Left hindlimb (tissue), 1 donor: ENCODE results near the gene CREBL2.

Source experiments
- DNase-seq: peaks from one replicate; pipeline ENCODE4 v3.0.0-alpha.2; 2018

CREBL2 gene

GRCh38 chr12:12683136-12683697 lies 71.5 kb downstream of the CREBL2 start:
- no peak for DNase-seq

- no peak for DNase-seq
Observed at GRCh38 chr12:12683725-12684124, 72.0 kb downstream of the CREBL2 start.

GRCh38 chr12:12684375-12685106 lies 72.9 kb downstream of the CREBL2 start:
- DNase-seq, result peak; percentile 46

GRCh38 chr12:12685305-12685704 lies 73.6 kb downstream of the CREBL2 start:
- no peak for DNase-seq

GRCh38 chr12:12686472-12686871 lies 74.8 kb downstream of the CREBL2 start:
- DNase-seq, result no peak

- no peak for DNase-seq
Observed at GRCh38 chr12:12686925-12687324, 75.2 kb downstream of the CREBL2 start.

GRCh38 chr12:12689647-12690300 lies 78.1 kb downstream of the CREBL2 start:
- no peak for DNase-seq

- DNase-seq, result no peak
Observed at GRCh38 chr12:12691549-12691948, 79.9 kb downstream of the CREBL2 start.

- DNase-seq, result no peak
Observed at GRCh38 chr12:12693111-12693671, 81.5 kb downstream of the CREBL2 start.
